GM21528 (cell line): Measurements from ENCODE around the gene ASGR2.
"Not testable (repeated sequence)": the region's sequence is repeated elsewhere in the genome, so short reads cannot be mapped to it uniquely, and the experiment has no call there.

Experiments used
- ATAC-seq: cut with Tn5 transposase; IDR thresholded peaks from one replicate; pipeline ENCODE4 v1.9.1; 2021; ENCODE audit warnings: mild to moderate bottlenecking, moderate library complexity; ENCODE audit not compliant: unreplicated experiment, low FRiP score

The ASGR2 gene, protein sequence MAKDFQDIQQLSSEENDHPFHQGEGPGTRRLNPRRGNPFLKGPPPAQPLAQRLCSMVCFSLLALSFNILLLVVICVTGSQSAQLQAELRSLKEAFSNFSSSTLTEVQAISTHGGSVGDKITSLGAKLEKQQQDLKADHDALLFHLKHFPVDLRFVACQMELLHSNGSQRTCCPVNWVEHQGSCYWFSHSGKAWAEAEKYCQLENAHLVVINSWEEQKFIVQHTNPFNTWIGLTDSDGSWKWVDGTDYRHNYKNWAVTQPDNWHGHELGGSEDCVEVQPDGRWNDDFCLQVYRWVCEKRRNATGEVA

DNA sequence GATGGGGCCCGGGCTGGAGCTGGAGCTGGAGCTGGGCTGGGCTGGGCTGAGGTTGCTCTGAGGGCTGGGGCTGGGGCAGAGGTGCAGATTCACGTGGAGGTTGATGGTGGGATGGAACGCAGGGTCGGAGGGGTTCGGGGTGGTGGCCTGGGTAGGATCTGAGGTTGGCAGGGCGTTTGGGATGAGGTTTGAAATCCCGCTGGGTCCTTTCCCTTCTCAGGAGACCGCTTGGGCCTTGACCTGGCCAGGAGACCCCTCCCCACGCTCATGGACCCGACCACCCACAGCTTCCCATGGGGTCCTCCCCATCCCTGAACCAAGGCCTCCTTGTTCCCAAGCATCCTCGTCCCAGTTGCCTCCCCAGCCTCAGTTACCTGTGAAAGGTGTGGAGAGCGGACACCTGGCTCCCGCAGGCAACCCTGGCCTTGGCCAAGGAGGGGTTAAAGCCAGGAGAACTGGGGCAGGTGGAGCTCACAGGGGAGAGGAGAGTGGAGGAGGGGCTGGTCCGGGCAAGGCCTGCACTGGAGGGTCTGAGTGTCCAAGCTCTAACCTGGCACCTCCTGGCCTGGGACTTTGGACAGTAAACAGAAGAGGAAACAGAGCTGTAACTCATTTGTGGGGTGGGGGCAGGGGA is at the start of gene ASGR2:
ASGR2 (minus strand) TSS at position 582 of the 634 bp plus-strand sequence. CDS start 582 bp downstream, outside the sequence.
- no peak for ATAC-seq

DNA sequence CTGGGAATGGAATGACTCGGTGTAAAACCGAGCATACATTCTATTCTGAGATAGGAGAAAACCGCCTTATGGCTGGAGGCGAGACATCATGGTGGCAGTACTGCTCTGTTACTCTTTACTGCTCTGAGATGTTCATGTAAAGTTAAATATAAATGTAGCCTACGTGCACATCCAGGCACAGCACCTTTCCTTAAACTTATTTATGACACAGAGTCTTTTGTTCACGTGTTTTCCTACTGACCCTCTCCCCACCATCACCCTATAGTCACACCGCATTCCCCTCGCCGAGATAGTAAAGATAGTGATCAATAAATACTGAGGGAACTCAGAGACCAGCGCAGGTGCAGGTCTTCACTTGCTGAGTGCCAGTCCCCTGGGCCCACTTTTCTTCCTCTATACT is 44.9 kb upstream of the ASGR2 start:
- ATAC-seq: not testable (repeated sequence)

DNA sequence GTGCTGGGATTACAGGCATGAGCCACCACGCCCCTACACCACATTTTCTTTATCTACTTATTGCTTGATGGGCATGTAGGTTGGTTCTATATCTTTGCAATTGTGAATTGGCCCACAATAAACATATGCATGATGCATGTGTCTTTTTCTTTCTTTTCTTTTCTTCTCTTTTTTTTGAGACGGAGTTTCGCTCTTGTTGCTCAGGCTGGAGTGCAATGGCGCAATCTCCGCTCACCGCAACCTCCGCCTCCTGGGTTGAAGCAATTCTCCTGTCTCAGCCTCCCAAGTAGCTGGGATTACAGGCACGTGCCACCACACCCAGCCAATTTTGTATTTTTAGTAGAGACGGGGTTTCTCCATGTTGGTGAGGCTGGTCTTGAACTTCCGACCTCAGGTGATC is 43.8 kb upstream of the ASGR2 start:
- not testable (repeated sequence) for ATAC-seq

DNA sequence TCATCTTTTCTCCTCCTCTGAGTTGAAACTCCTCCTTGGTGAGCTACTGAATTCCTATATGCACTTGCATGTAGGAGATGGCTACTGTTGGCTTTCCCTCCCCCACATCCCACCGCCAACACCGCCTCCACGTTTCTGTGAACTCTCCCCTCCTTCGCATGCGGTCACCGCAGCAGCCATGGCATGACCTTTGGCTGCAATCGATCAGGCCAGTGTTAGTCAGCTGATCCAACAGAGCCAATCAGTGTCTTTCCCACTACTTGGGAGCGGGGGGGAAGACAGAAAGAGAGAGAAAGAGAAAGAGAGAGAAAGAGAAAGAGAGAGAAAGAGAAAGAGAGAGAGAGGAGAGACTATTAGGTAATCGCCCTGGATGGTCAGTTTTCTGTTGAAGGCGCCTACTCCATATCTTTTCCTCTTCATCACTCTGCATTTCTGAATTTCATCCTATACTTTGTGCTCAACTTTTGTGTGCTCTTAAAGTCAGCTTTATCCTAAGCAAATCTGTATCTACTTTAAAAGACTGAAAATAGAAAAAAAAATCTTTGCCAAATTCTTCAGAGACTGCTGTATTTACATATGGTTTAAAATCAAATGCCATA is 41.8 kb upstream of the ASGR2 start:
- ATAC-seq: no peak

DNA sequence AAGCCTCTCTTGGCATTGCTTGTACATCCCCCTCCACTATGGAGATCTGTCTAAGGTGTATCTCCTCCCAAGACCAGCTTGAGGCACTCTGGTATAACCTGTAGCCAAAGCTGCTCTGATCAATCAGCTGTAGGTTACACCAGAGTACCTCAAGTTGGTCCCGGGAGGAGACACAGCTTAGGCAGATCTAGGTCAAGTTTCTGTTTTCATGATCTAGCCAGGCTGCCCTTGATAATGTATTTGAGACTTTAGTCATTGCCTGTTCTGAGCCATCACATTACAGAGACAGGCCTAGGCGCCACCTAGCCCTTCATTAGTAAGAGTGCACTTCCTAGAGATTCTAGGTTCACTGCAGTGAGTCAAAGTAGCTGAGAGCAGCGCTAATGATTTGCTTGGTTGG is 33.1 kb upstream of the ASGR2 start:
- ATAC-seq: no peak

DNA sequence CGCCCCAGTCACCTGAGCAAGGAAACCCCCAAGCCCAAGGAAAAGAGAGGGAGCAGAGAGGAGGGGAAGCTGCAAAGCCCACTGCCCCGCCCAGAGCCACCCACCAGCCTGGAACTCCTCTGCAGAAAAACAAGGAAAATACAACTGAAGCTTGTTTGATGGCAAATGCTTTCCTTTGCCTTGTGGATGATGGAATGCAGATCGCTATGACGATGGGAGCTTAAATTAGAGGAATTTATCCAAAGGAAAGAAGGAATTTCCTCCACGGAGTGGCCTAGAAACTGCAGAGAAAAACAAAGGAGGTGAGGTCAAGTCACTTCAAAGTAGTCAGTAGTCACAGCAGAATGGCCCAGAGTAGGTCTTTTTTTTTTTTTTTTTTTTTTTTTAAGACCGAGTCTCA is 31.5 kb upstream of the ASGR2 start:
- ATAC-seq: no peak

DNA sequence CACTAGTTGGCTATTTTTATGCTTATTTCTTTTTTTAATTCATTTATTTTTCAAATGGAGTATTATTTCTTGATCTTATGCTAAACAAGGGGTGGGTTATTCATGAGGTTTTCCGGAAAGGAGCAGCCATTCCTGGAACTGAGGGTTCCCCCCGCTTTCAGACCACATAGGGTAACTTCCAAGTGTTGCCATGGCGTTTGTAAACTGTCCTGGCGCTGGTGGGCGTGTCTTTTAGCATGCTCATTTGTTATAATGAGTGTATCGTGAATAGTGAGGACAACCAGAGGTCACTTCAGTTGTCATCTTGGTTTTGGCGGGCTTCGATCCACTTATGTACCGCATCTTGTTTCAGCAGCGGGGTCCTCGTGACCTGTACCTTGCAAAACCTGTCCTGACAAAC is 29.6 kb upstream of the ASGR2 start:
- no peak for ATAC-seq

DNA sequence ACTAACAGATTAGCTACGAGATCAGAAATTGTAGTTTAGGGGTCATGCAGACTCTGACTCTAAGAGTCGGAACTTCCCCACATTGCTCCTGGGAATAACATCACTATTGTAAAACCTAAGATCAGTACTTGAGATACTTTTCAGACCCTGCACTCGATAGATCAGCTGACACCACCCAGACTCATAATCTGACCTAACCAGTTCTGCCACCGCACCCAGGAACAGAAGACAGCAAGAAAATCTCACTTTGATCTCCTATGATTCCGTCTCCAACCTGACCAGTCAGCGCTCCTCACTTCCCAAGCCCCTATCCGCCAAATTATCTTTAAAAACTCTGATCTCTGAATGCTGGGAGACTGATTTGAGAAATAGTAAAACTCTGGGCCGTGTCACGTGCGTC is 27.2 kb upstream of the ASGR2 start:
- ATAC-seq: no peak

DNA sequence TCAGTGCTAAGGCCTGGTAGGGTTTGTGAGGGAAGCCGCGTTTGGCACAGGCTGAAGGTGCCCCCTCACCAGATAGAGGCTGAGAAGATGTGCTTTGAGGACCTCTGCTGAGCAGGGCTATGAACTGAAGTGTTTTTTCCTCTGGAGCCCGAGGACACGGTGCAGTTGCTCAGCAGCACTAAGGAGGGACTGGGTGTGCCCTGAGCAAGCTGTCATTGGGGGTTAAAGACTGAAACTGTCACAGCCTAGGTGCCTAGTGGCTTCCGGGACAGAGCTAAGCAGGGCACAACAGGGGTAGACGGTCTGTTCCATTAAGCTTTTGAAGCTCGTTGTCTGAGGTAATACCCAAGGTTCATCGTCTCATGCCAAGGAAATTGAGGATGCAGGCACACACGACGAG is 24.8 kb upstream of the ASGR2 start:
- ATAC-seq: no peak

DNA sequence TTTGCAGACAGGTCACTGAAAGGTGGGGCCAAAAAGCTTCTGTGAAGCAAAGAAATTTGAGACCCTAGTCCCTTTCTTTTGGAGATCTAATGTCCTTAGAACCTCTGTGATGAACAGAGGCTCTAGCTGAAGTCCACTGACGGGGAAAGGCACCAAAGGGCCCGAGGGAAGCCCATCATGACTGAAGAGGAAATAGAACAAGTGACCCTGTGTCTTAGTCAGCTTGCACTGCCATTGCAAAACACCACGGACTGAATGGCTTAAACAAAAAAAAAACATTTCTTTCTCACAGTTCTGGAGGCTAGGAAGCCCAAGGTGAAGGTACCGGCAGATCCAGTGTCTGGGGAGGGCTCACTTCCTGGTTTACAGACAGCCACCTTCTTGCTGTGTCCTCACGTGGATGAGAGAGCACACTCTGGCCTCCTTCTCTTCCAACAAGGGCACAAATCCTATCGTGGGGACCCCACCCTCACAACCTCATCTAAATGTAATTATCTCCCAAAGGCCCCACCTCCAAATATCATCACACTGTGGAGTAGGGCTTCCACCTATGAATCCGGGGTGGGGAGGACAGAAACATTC is 24.3 kb upstream of the ASGR2 start:
- no peak for ATAC-seq

DNA sequence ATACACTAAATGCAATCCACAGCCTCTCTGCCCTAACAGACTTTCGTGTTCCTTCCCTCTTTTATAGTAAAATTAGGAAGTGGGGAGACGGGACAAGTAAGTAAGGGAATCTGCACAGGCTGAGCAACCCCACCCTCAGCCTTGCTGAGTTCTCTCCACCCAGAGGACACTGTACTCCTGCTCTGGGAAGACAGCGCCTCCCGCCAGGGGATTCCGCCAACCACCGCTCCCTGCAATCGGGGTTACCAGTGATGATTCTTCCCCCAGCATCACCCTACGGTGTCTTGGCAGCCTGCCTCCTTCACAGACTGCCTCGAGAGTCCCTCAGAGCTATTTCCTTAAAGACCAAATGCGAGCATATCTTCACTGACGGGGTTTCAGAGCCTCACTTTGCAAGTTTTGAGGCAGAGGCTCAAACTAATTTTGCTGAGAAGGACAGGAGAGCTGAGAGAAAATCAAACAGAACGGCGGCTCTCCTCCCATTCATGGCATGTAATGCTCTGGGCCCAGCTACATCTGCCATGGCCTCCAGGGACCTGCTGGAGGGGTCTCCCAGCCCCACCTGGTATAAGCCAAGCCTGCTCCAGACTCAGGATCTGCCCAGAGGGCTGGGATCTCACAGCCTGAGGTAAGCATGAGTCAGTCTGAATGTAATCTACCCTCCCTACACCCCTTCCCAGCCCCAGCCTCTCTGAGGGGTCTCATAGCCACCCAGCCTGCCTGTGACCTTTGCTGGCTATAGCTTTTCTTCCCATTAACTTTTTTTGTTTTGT is 22.7 kb upstream of the ASGR2 start:
- ATAC-seq: no peak

DNA sequence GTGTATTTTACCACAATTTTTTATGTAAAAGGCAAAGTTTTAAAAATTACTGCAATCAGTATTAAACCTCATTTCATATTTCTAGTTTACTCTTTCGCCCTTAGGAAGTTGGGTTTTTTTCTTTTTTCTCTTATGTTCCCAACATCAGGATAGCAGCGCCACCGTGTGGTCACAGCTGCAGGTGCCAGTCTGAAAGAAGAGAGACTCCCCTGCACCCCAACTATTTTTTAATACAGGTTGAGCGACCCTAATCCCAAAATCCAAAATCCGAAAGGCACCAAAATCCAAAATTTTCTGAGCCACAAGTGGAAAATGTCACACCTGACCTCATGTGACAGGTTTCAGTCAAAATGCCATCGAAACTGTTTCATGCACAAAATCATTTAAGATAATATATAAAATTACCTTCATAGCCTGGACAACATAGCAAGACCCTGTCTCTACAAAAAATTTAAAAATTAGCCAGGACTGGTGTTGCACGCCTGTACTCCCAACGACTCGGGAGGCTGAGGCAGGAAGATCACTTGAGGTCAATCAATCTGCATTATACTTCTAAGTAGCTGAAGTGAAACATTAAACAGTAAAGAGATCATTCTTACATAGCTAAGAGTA is 21.8 kb upstream of the ASGR2 start:
- no peak for ATAC-seq

DNA sequence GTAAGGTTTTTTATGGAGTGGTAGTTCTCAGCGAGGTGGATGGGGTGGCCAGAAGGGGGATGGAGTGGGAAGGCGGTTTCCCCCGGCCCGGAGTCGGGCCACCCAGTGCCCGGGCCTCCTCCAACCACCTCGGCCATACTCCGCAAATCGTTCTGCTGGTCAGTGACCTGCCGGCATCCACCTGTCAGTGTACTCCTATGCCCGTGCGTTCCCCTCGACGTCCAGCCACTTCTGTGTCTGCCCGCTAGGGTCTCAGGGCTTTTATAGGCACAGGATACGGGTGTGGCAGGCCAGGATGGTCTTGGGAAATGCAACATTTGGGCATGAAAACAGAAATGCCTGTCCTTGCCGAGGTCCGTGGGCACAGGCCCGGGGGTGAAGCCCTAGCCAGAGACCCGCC is 19.3 kb upstream of the ASGR2 start:
- no peak for ATAC-seq

DNA sequence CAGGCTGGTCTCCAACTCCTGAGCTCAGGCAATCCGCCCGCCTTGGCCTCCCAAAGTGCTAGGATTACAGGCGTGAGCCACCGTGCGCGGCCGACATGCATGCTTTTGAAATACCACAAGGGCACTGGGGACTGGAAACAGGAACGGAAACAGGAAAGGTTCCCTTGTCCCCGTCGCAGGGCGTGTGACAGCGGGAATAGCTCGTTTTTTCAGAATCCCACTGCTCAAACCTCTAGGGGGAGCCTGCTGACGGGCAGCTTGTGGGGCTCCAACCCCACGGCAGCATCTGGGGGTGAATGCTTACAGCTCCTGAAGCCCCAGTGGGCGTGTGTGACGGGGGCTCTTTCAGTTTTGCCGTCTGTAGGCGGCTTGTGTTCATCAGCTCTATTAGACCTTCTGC is 18.8 kb upstream of the ASGR2 start:
- ATAC-seq: no peak

DNA sequence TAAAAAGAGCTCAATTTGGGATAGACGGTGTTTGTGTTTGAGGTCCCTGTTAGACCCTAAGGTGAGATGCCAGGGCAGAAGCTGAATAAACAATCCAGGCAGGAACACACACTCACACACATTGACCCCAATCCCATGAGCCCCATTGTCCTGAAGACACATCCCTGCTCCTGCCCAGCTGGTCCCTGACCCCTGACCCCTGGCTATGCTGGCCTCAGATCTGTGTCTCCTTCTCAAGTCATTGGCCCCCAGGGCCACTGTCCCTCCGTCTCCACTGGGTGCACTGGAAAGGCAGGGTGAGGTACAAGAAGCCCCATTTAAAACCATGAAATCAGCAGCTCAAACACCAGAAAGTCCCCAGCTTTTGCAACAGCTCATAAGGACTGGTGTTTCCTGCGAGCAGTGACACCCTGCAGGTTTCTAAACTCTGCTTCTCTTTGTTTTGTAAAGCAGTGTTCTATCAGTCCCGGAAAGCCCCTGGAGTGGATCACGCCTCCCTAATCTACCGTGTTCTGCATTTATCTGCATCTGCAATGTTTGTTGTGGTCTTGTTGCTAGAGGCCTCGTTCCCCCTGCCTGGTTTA is 18.0 kb upstream of the ASGR2 start:
- ATAC-seq: no peak

DNA sequence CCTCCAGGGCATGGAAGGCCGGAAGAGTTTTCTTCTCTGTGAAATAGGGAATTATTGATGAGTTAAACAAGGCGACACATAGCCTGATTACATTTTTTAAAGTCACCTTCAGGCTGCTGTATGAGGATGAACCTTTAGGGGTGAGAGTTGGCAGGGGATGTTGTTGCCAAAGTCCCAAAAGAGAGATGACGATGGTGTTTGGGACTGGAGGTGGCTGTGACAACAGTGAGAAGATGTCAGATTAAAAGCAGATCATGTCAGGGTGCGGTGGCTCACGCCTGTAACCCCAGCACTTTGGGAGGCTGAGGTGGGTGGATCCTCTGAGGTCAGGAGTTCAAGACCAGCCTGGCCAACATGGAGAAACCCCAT is 16.8 kb upstream of the ASGR2 start:
- ATAC-seq: no peak

DNA sequence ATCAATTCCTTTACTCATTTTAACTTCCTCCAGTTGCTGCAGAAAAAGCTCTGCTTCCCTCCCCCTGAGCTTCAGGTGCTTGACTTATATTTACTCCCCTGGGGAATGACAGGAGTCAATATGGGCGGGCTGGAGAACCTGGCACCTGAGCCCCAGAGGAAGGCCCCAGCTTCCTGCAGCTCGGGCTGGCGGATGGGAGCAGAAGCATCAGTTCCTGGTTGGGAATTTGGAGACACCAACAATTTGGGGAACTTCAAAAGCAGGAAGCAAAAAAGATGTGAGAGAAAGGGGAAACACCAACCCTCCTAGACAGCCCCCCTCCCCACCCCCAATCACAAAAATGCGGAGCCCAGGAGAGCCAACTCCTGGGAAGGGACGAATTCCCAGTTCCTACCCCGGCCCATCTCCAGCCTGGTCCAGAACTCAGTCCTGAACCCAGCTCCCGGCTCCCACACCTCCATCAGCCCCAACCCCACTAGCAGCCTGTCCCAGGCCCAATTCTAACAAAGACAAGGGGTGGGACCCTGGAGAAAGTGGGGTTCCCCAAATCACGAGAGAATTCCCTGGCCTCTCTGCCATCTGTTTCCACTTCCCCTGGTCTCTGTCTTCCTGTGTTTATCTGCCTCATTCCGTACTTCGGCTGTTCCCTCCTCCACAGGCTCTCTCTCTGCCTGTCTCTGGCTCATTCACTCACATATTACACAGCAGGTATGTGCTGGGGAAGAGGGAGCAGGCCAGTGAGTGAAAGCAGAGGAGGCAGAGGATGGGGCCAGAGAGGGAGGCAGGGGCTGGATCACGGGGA is 16.2 kb upstream of the ASGR2 start:
- no peak for ATAC-seq

DNA sequence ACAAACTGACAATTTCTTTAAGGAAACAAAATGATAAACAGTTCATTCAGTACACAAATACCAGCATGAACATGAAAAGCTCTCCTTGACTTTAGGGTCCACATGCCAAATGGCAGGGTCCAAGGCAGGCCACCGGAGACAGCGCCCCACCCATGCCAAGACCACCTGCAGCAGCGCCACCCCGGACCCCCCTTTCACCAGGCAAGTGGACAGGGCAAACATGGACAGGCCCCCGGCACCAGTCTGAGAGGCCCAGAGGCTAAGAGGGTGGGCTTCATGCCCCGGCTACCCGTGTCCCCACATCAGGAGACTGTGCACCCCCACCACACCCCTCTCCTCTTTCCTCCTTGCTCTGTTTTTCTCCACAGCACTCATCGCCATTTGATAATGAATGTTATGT is 14.7 kb upstream of the ASGR2 start:
- ATAC-seq: no peak

DNA sequence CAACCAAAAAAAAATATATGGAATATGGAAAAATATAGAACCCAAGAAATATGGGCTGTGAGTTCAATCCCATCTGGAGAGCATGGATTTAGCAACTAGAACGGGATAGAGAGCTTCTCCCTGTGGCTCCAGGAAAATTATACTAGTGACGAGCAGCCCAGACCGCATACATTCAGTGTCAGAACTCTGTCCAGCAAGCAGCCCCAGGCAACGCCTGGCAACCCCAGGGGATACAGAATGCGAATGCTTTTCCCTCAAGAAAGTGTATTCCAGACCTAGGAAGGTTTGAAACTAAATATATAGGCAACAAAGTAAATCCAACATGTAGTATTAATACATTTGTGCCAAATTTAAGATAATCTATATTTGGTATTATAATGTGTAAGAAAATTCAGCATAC is 13.5 kb upstream of the ASGR2 start:
- no peak for ATAC-seq
